ENCODE data around the gene HIF3A.
"Not testable (repeated sequence)": the region's sequence is repeated elsewhere in the genome, so short reads cannot be mapped to it uniquely, and the experiment has no call there.

Gene HIF3A

GRCh38 chr19:46295401-46296201, 1.2 kb upstream of the HIF3A start:
- no peak for DNase-seq

DNA sequence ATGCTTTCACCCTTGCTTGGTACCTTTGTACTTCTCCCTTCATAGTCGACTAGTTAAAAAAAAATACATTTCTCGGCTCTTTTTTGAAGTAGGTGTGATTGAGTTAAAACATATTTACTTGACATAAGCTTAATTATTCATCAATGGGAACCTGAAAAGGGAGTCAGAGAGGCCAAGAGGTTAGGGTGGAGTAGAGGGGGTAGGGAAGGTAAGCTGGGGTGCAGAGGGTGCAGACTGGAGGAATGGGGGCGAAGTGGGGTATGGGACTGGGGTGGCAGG, 701 bp upstream of the HIF3A start:
- no peak for DNase-seq

DNA sequence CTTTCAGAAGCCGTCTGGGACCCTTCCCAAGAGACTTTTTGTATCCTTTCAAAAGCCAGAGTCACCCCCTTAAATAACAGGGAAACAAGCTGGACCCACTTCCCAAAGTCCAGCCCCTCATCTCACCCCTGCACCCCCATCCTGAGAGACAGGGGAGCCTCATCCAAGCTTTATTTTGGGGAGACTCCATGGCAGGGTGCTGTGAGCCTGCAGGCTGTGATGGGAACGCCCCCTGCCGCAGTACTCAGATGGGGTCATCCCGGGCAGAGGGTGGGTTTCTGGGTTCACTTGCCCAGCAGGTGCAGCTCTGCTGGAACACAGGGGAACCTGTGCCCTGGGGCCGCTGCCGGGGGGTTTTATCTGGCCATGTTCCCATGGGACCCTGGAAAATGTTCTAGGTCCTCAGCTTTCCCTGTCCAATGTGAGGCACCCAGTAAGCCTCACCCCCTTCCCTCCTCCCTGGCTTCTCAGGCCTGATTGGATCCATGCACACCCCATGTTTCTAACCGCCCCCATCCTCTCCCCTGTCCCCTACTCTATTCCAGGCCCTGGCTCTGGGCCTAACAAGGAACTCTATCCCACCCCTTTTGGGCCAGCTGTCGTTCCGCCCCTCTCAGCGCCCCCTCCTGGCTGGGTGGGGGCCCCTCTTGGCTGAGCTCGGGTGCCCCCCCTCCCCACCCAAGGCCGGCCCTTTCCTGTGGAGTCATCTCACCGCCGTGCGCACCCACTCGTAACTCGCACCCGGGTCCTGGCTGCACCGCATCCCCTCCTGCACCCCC, 1.0 kb downstream of the HIF3A start:
- no peak for DNase-seq

- no peak for DNase-seq
Observed at GRCh38 chr19:46298479-46299003, 1.7 kb downstream of the HIF3A start.

DNA sequence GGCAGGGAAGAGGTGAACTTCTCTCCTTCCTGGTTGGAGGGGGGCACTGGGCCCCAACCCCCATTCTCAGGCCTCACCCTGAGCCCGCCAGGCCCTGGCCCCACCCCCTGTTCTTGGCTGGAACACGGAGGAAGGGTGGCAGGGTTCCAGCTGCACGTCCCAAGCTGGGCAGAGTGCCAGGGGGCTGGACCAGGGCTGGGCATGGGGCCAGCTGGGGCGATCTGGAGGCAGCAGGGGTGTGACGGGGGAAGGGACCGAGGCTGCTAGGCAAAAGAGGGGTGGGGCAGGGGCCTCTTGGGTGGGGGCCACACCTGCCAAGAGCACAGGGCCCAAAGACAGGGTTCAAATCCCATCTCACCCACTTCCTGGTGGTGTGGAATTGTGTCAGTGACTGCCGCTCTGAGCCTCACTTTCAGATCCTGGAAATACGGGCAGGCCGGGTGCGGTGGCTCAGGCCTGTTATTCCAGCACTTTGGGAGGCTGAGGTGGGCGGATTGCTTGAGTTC, 2.2 kb downstream of the HIF3A start:
- no peak for DNase-seq

DNA sequence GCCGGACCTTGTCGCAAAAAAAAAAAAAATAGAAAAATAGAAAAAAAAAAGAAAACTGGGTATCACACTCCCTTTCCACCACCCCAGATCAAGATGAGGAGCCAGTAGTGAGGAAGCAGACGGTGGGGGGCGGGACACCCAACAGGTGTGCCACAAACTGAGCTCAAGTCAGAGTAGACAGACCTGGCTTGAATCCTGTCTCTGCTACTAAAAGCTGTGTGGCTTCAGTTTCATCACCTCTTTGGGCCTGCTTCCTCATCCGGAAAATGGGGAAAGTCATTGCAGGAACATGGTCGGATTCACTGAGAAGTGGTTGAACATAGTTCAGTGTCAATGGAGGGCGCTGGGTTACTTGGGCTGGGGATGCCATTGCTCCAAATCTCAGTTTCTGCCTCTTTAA, 2.9 kb downstream of the HIF3A start:
- DNase-seq, result no peak

DNA sequence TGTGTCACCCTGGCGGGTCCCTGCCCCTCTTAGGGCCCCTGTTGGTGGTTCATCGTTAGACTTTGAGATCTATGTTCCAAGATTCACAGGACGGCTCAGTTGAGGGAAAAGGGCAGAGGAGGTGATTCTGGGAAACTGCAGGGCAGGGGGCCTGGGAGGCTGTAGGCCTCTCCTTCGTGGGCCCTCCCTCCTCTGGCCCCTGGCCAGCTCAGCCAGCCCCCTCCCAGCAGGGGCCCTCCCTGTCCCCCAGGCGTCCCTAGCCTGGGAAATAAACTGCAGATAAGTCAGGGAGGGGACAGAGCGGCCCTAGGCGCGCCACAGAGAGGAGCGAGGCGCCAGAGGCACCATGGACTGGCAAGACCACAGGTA, 6.5 kb downstream of the HIF3A start:
- DNase-seq, result no peak

DNA sequence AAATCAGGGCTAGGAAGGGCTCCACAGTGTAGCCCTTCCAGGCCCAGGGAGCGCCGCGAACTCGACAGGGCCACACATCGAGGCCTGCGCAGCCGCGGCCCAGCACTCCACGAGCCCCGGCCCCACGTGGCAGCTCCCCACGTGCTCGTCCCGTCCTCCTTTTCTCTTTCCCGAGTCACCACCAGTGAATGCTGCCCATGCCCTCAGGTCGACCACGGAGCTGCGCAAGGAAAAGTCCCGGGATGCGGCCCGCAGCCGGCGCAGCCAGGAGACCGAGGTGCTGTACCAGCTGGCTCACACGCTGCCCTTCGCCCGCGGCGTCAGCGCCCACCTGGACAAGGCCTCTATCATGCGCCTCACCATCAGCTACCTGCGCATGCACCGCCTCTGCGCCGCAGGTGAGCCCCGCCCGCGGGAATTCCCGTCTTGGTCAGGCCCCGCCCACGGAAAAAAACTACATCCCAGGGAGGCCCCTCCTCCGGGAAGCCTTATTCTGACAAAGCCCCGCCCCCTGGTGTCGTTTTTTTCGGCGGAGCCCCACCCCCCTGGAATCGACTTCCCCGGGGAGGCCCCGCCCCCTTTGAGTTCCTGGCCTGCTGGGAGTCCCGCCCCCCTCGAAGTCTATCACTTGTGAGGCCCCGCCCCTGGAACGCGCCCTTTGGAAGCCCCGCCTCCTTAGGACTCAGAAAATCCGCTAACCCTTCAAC, 7.0 kb downstream of the HIF3A start:
- DNase-seq, result no peak

DNA sequence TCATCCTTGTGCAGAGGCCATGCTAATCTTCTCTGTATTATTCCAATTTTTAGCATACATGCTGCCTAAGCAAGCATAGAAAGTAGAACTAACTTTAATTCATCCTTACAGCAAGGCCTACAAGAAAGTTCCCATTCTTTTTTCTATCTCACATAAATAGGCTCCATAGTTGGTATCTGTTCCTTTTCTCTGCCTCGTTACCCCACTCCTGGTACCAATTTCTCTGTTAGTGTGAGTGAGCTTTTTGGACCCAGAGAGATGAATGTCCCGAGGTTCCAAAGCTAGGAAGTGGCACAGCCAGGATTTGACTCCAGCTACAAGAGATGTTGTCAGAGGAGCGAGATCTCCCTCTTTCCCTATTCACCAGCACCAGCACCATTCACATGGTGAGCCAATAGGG, 9.7 kb downstream of the HIF3A start:
- DNase-seq, result no peak

- DNase-seq, result no peak
Observed at GRCh38 chr19:46308510-46308909, 11.7 kb downstream of the HIF3A start.

- no peak for DNase-seq
Observed at GRCh38 chr19:46309056-46309455, 12.2 kb downstream of the HIF3A start.

DNA sequence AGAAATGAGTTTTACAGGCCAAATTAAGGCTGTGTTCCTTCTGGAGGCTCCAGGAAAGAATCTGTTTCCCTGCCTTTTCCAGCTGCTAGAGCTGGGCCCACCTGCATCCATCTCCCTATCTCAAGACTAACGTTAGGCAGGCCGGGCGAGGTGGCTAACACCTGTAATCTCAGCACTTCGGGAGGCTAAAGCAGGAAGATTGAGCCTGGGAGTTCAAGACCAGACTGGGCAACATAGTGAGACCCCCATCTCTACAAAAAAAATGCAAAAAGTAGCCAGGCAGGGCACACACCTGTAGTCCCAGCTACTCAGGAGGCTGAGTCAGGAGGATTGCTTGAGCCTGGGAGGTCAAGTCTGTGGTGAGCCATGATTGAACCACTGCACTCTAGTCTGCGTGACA, 14.6 kb downstream of the HIF3A start:
- DNase-seq, result no peak

- DNase-seq, result not testable (repeated sequence)
Observed at GRCh38 chr19:46313540-46314469, 17.0 kb downstream of the HIF3A start.

- no peak for DNase-seq
Observed at GRCh38 chr19:46317339-46317738, 20.5 kb downstream of the HIF3A start.

DNA sequence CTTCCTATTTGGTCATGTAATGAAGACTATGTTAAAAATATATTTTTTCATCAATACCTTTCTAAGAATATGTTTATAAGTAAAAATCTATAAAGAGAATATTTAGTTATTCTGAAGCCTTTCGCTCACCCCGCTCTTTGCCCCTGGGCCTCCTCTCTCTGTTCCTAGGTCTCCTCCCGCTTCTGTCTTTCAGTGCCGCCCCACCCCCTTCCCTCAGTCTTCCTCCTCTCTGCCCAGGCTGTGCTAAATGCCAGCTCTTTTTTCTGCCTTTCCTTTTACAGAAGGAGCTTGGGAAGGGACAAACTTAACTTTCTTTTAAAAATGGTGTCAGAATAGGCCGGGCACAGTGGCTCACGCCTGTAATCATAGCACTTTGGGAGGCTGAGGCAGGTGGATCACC, 22.8 kb downstream of the HIF3A start:
- DNase-seq, result no peak

DNA sequence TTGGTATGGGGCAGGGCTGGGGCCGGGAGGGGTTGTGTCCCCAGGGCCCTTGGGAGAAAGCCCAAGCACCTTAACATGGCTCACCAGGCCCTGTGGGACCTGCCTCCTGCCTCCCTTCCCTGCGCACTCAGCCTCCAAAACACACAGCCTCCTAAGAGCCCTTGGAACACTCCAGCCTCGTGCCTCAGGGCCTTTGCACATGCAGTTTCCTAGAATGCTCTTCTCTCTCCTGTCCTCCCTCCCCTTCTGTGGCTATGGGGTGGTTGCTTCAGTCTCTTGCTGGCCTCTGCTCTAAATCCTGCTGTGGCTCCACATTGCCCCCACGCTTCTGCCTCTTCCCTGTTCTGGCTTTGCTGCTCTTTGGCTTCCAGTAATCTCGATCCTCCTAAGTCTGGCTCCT, 23.7 kb downstream of the HIF3A start:
- no peak for DNase-seq

GRCh38 chr19:46321653-46322052, 24.8 kb downstream of the HIF3A start:
- DNase-seq, result no peak

DNA sequence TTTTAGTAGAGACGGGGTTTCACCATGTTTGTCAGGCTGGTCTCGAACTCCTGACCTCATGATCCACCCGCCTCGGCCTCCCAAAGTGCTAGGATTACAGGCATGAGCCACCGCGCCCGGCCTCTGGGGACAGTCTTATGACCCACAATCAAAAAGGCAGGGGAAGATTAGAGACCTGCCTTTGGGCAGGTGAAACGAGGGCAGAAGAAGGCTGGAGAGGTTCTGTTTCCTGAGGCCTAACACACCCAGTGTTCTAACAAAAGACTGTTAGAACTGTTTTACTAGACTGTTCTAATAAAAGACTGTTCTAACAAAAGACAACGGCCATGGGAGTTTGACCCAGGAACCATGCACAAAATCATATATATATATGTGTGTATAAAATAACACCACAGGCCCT, 26.4 kb downstream of the HIF3A start:
- not testable (repeated sequence) for DNase-seq

GRCh38 chr19:46324277-46324676, 27.4 kb downstream of the HIF3A start:
- DNase-seq, result no peak

DNA sequence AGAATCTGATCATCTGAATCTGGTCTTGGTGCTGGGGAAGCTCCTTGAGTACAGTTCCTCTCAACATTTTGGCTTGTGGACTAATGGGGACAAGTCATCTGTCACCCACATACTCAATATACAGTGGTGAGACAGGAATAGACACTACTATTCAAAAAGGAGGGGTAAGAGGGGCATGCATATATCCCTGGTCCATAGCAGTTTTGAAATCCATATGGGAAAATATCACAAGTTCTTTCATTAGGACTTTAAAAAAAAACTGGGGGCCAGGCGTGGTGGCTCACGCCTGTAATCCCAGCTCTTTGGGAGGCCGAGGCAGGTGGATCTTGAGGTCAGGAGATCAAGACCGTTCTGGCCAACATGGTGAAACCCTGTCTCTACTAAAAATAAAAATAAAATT, 29.8 kb downstream of the HIF3A start:
- no peak for DNase-seq

GRCh38 chr19:46328079-46328478, 31.2 kb downstream of the HIF3A start:
- DNase-seq, result no peak

GRCh38 chr19:46330319-46330918, 33.6 kb downstream of the HIF3A start:
- DNase-seq, result no peak

All from KG1 (cell line).